IMR-90 (cell line): ENCODE data around the gene DENND1A. TPM values are rescaled to one million over a fixed set of nuclear protein-coding genes. Genes with fewer than 3 reads are reported as not detected.

Source experiments
- ATAC-seq: fragments of 200-7000 bp; cut with Tn5 transposase; 2 replicates; pipeline ENCODE4 v1.9.1; 2020; ENCODE audit warnings: low read depth, mild to moderate bottlenecking, moderate library complexity
- BruUV-seq: library from RNA; stranded (reverse); fragments of 400-500 nt; replicated peaks from 2 replicates; lab custom pipeline; 2021; lab: Mats Ljungman, UMichigan
- CTCF ChIA-PET: fragments of 300-600 bp; formaldehyde crosslinking; extraction: SDS; loops from one replicate; lab custom pipeline; 2021; ENCODE audit warnings: antibody characterized with exemption; lab: Yijun Ruan, JAX
- POLR2A ChIA-PET: fragments of 300-600 bp; sonication (Branson Sonifier 250); formaldehyde crosslinking; loops from one replicate; lab custom pipeline; 2022; ENCODE audit warnings: antibody characterized with exemption; ENCODE audit not compliant: unreplicated experiment; lab: Charles Lee
- DNase-seq: peaks from one replicate; pipeline ENCODE4 v3.0.0; 2013
- H2AFZ ChIP-seq: replicated peaks from 2 replicates; pipeline ENCODE3; 2013; ENCODE audit warnings: low read length, mild to moderate bottlenecking; ENCODE audit not compliant: poor library complexity
- H2AK5ac ChIP-seq: 2 replicates; pipeline ENCODE4 v1.6.1; 2013; ENCODE audit warnings: low read depth, low read length, inconsistent platforms
- H2AK9ac ChIP-seq: replicated peaks from 2 replicates; pipeline ENCODE3; 2013; ENCODE audit warnings: mild to moderate bottlenecking, low read depth, low read length, moderate library complexity; ENCODE audit not compliant: poor library complexity
- H2BK120ac ChIP-seq: 2 replicates; pipeline ENCODE4 v1.6.1; 2013; ENCODE audit warnings: low read depth, low read length, inconsistent platforms
- H2BK15ac ChIP-seq: 3 replicates; pipeline ENCODE4 v1.6.1; 2013; ENCODE audit warnings: low read depth, low read length, inconsistent platforms
- H2BK20ac ChIP-seq: 2 replicates; pipeline ENCODE4 v1.6.1; 2013; ENCODE audit warnings: low read depth, mild to moderate bottlenecking, inconsistent platforms, low read length, moderate library complexity
- H2BK5ac ChIP-seq: 2 replicates; pipeline ENCODE4 v1.6.1; 2013; ENCODE audit warnings: mild to moderate bottlenecking, low read depth, low read length, inconsistent platforms; ENCODE audit not compliant: poor library complexity, severe bottlenecking
- H3K14ac ChIP-seq: replicated peaks from 2 replicates; pipeline ENCODE4 v1.6.1; 2013; ENCODE audit warnings: low read depth, low read length, inconsistent platforms
- H3K18ac ChIP-seq: 2 replicates; pipeline ENCODE4 v1.6.1; 2013; ENCODE audit warnings: low read depth, low read length, control low read depth
- H3K23ac ChIP-seq: 2 replicates; pipeline ENCODE4 v1.6.1; 2013; ENCODE audit warnings: low read depth, low read length, inconsistent platforms
- H3K27ac ChIP-seq: 2 replicates; pipeline ENCODE4 v1.5.1; 2013; ENCODE audit warnings: mild to moderate bottlenecking, control low read depth, low read length; ENCODE audit not compliant: insufficient read depth
- H3K27me3 ChIP-seq: 2 replicates; pipeline ENCODE4 v1.6.1; 2013; ENCODE audit warnings: low read length; ENCODE audit not compliant: control insufficient read depth, insufficient read depth
- H3K36me3 ChIP-seq: 2 replicates; pipeline ENCODE4 v1.6.1; 2013; ENCODE audit warnings: low read length, mixed read lengths; ENCODE audit not compliant: control insufficient read depth, insufficient read depth
- H3K4ac ChIP-seq: 2 replicates; pipeline ENCODE4 v1.6.1; 2013; ENCODE audit warnings: low read depth, low read length, inconsistent platforms
- H3K4me1 ChIP-seq: 2 replicates; pipeline ENCODE4 v1.6.1; 2013; ENCODE audit warnings: low read length, mixed read lengths; ENCODE audit not compliant: control insufficient read depth, insufficient read depth
- H3K4me2 ChIP-seq: 2 replicates; pipeline ENCODE4 v1.6.1; 2013; ENCODE audit warnings: low read depth, mild to moderate bottlenecking, control low read depth, low read length, moderate library complexity
- H3K4me3 ChIP-seq: 2 replicates; pipeline ENCODE4 v1.5.1; 2013; ENCODE audit warnings: low read depth, mild to moderate bottlenecking, control low read depth, low read length, moderate library complexity; ENCODE audit not compliant: insufficient read depth
- H3K56ac ChIP-seq: 2 replicates; pipeline ENCODE4 v1.6.1; 2013; ENCODE audit warnings: low read length, inconsistent platforms; ENCODE audit not compliant: insufficient read depth; ENCODE audit errors: extremely low read depth
- H3K79me1 ChIP-seq, 2 experiments: 2 replicates each; pipeline ENCODE4 v1.6.1; 2013; ENCODE audit warnings: low read length in 2 of 2, inconsistent platforms in 1 of 2, low read depth in 1 of 2
- H3K9ac ChIP-seq: 2 replicates; pipeline ENCODE4 v1.6.1; 2013; ENCODE audit warnings: low read depth, low read length, control low read depth
- H3K9me1 ChIP-seq: 2 replicates; pipeline ENCODE4 v1.6.1; 2013; ENCODE audit warnings: low read length, inconsistent platforms; ENCODE audit not compliant: insufficient read depth
- H3K9me3 ChIP-seq: 2 replicates; pipeline ENCODE4 v1.6.1; 2013; ENCODE audit warnings: low read length; ENCODE audit not compliant: control insufficient read depth, insufficient read depth
- H4K20me1 ChIP-seq: 2 replicates; pipeline ENCODE4 v1.6.1; 2013; ENCODE audit warnings: low read length, inconsistent platforms; ENCODE audit not compliant: insufficient read depth
- H4K5ac ChIP-seq: 2 replicates; pipeline ENCODE4 v1.6.1; 2013; ENCODE audit warnings: mild to moderate bottlenecking, low read depth, low read length, control low read depth
- H4K8ac ChIP-seq, 2 experiments: 2 replicates each; pipeline ENCODE4 v1.6.1; 2013; ENCODE audit warnings: low read depth in 2 of 2, low read length in 2 of 2, control low read depth in 1 of 2, inconsistent platforms in 1 of 2
- H4K91ac ChIP-seq: 2 replicates; pipeline ENCODE4 v1.6.1; 2013; ENCODE audit warnings: low read depth, low read length, inconsistent platforms; ENCODE audit not compliant: insufficient read depth
- BHLHE40 ChIP-seq: fragments of 150-350 bp; IDR thresholded peaks from 2 replicates; pipeline ENCODE4 v1.6.1; 2016; ENCODE audit warnings: mild to moderate bottlenecking, low read depth, low read length
- FOS ChIP-seq: fragments of 150-350 bp; IDR thresholded peaks from 2 replicates; pipeline ENCODE4 v1.6.1; 2016; ENCODE audit warnings: low read depth, low read length
- MAFK ChIP-seq: IDR thresholded peaks from 2 replicates; pipeline ENCODE4 v1.6.1; 2012; ENCODE audit warnings: low read depth, low read length, improper control_type of control experiment
- MAZ ChIP-seq: IDR thresholded peaks from 2 replicates; pipeline ENCODE4 v1.6.1; 2012; ENCODE audit warnings: low read depth, mild to moderate bottlenecking, low read length, improper control_type of control experiment, moderate library complexity, borderline replicate concordance
- MXI1 ChIP-seq: IDR thresholded peaks from 2 replicates; pipeline ENCODE4 v1.6.1; 2012; ENCODE audit warnings: low read depth, mild to moderate bottlenecking, low read length, moderate library complexity, borderline replicate concordance
- NFE2L2 ChIP-seq: fragments of 150-350 bp; IDR thresholded peaks from 2 replicates; pipeline ENCODE4 v1.6.1; 2016; ENCODE audit warnings: low read depth, mild to moderate bottlenecking, low read length
- RAD21 ChIP-seq: IDR thresholded peaks from 2 replicates; pipeline ENCODE4 v1.6.1; 2012; ENCODE audit warnings: low read length, improper control_type of control experiment
- RCOR1 ChIP-seq: IDR thresholded peaks from 2 replicates; pipeline ENCODE4 v1.6.1; 2012; ENCODE audit warnings: mild to moderate bottlenecking, low read length, improper control_type of control experiment; ENCODE audit not compliant: insufficient replicate concordance
- RFX5 ChIP-seq: IDR thresholded peaks from 2 replicates; pipeline ENCODE4 v1.8.0; 2012; ENCODE audit warnings: low read depth, mild to moderate bottlenecking, low read length, moderate library complexity
- SMC3 ChIP-seq: fragments of 150-350 bp; IDR thresholded peaks from 2 replicates; pipeline ENCODE4 v1.6.1; 2016; ENCODE audit warnings: low read depth, mild to moderate bottlenecking, antibody characterized with exemption, low read length, moderate library complexity
- WGBS, 2 experiments: methylation state at CpG; one replicate each; pipeline versions ENCODE4 v1.1.5 to v1.1.7; 2013; ENCODE audit warnings: missing lambda C conversion rate in 2 of 2; ENCODE audit not compliant: insufficient read length in 1 of 2; ENCODE audit errors: extremely low coverage in 2 of 2; 5-methylcytosine and 5-hydroxymethylcytosine counted together
- dilution Hi-C: fragments of 300-500 bp; cut with HindIII; formaldehyde crosslinking; loops from one replicate; pipeline ENCODE4 v1.14.3; 2018; ENCODE audit warnings: low sequenced_read_pairs; ENCODE audit not compliant: unreplicated experiment
- in situ Hi-C: fragments of 300-500 bp; cut with MboI; formaldehyde crosslinking; loops from 3 replicates; pipeline ENCODE4 v1.14.3; 2019; ENCODE audit warnings: low sequenced_read_pairs, inconsistent platforms, mixed read lengths
- intact Hi-C: fragments of 100-400 bp; cut with micrococcal nuclease; formaldehyde crosslinking; loops from 2 replicates; pipeline ENCODE4 v1.10.0; 2022
- polyA plus RNA-seq, 3 experiments: library from polyadenylated mRNA; depleted of rRNA; stranded (reverse); fragments of >200 nt; gene quantifications; 2 replicates each; pipeline ENCODE4 v1.2.3, GENCODE V29; 2012; ENCODE audit warnings: low replicate concordance in 1 of 3
- total RNA-seq: library from RNA; depleted of rRNA; stranded (reverse); fragments of >200 nt; gene quantifications from 2 replicates; pipeline ENCODE4 v1.2.3, GENCODE V29; 2012
- TF ChIP-seq, protein P1 (sequence below): fragments of 150-350 bp; IDR thresholded peaks from 2 replicates; pipeline ENCODE4 v1.6.1; 2016; ENCODE audit warnings: low read depth, mild to moderate bottlenecking, low read length, moderate library complexity, borderline replicate concordance
- TF ChIP-seq, protein P2 (sequence below): fragments of 150-350 bp; IDR thresholded peaks from 2 replicates; pipeline ENCODE4 v1.6.1; 2017; ENCODE audit warnings: mild to moderate bottlenecking, antibody characterized with exemption, low read length, low read depth
- TF ChIP-seq, protein P3 (sequence below): conservative IDR thresholded peaks from 2 replicates; pipeline ENCODE4 v1.5.1; 2012; ENCODE audit warnings: mild to moderate bottlenecking, low read depth, low read length, improper control_type of control experiment

DENND1A gene
- total and polyA plus RNA-seq, 2 of the 4 experiments (the other 2 are of a cell fraction): 21.4 to 27.6 TPM

DNA sequence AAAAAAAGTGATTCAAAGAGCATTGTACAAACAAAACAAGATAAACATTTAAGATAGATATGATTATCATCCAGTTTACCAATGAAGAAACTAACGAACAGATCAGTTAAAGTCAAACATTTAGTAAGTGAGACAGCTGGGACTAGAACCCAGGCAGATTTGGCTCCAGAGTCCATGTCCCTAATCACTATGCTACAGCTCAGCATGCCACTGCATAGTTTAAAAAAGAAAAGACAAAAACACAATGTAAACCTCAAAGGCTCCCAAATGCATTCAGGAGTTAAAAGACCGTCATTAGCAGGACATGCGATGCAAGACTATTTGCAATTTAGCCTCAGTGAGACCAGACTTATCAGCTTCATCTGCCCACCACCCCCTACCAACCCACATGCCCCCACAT, 36.8 kb downstream of the DENND1A start:
- Histone ChIP-seq H3K18ac (no peak overlapping the region), H2AK5ac (no peak overlapping the region), H2BK15ac (no peak overlapping the region), H3K14ac (no peak overlapping the region), H3K9me3 (no peaks in the 10 kb centered on the region), H3K4me3 (no peak overlapping the region), H3K36me3 (no peaks in the 10 kb centered on the region), H3K27me3 (no peaks in the 10 kb centered on the region), H2BK120ac (no peak overlapping the region), H2AK9ac (no peak overlapping the region), H2BK5ac (no peak overlapping the region), H2BK20ac (no peak overlapping the region), H3K79me1 (peaks cover 19 to 39% of the 10 kb centered on the region in 2 experiments), H2AFZ (no peak overlapping the region), H4K5ac (no peak overlapping the region), H4K20me1 (peaks cover 28% of the 10 kb centered on the region), H3K56ac (no peak overlapping the region), H3K4ac (no peak overlapping the region), H4K91ac (no peak overlapping the region), H3K9ac (no peak overlapping the region), H3K4me1 (no peaks in the 10 kb centered on the region; the same call in 1 of the 2 replicates), H4K8ac (no peak overlapping the region), H3K9me1 (peaks cover 8% of the 10 kb centered on the region; the same call in 1 of the 2 replicates), H3K23ac (no peak overlapping the region), H3K4me2 (no peak overlapping the region), H3K27ac (no peak overlapping the region)
- 100% methylated on average over 1 of the region's 3 CpGs; no CpG with 5 or more reads in 1 of the 2 experiments for WGBS, 2 experiments
- in situ Hi-C loops: no loop called here
- TF ChIP-seq MAZ (no peak), RCOR1 (no peak), RFX5 (no peak), MXI1 (no peak), NFE2L2 (no peak), RAD21 (no peak), BHLHE40 (no peak), SMC3 (no peak), MAFK (no peak), FOS (no peak)
- TF ChIP-seq, protein P1, sequence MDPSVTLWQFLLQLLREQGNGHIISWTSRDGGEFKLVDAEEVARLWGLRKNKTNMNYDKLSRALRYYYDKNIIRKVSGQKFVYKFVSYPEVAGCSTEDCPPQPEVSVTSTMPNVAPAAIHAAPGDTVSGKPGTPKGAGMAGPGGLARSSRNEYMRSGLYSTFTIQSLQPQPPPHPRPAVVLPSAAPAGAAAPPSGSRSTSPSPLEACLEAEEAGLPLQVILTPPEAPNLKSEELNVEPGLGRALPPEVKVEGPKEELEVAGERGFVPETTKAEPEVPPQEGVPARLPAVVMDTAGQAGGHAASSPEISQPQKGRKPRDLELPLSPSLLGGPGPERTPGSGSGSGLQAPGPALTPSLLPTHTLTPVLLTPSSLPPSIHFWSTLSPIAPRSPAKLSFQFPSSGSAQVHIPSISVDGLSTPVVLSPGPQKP: no peak
- TF ChIP-seq, protein P2, sequence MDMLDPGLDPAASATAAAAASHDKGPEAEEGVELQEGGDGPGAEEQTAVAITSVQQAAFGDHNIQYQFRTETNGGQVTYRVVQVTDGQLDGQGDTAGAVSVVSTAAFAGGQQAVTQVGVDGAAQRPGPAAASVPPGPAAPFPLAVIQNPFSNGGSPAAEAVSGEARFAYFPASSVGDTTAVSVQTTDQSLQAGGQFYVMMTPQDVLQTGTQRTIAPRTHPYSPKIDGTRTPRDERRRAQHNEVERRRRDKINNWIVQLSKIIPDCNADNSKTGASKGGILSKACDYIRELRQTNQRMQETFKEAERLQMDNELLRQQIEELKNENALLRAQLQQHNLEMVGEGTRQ: no peak
- TF ChIP-seq, protein P3, sequence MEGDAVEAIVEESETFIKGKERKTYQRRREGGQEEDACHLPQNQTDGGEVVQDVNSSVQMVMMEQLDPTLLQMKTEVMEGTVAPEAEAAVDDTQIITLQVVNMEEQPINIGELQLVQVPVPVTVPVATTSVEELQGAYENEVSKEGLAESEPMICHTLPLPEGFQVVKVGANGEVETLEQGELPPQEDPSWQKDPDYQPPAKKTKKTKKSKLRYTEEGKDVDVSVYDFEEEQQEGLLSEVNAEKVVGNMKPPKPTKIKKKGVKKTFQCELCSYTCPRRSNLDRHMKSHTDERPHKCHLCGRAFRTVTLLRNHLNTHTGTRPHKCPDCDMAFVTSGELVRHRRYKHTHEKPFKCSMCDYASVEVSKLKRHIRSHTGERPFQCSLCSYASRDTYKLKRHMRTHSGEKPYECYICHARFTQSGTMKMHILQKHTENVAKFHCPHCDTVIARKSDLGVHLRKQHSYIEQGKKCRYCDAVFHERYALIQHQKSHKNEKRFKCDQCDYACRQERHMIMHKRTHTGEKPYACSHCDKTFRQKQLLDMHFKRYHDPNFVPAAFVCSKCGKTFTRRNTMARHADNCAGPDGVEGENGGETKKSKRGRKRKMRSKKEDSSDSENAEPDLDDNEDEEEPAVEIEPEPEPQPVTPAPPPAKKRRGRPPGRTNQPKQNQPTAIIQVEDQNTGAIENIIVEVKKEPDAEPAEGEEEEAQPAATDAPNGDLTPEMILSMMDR: no peak
- no TSS peak for BruUV-seq
- POLR2A ChIA-PET: no interaction called here
- ATAC-seq: no peak
- no peak for DNase-seq
- dilution Hi-C loops: no loop called here
- CTCF ChIA-PET: no interaction called here
- intact Hi-C loops: no loop called here
